GM18867 (cell line): ENCODE results near the gene RAB36.

ENCODE experiments used
- ATAC-seq: cut with Tn5 transposase; IDR thresholded peaks from one replicate; pipeline ENCODE4 v1.9.1; 2021; ENCODE audit warnings: mild to moderate bottlenecking, moderate library complexity; ENCODE audit not compliant: unreplicated experiment

The RAB36 gene

DNA sequence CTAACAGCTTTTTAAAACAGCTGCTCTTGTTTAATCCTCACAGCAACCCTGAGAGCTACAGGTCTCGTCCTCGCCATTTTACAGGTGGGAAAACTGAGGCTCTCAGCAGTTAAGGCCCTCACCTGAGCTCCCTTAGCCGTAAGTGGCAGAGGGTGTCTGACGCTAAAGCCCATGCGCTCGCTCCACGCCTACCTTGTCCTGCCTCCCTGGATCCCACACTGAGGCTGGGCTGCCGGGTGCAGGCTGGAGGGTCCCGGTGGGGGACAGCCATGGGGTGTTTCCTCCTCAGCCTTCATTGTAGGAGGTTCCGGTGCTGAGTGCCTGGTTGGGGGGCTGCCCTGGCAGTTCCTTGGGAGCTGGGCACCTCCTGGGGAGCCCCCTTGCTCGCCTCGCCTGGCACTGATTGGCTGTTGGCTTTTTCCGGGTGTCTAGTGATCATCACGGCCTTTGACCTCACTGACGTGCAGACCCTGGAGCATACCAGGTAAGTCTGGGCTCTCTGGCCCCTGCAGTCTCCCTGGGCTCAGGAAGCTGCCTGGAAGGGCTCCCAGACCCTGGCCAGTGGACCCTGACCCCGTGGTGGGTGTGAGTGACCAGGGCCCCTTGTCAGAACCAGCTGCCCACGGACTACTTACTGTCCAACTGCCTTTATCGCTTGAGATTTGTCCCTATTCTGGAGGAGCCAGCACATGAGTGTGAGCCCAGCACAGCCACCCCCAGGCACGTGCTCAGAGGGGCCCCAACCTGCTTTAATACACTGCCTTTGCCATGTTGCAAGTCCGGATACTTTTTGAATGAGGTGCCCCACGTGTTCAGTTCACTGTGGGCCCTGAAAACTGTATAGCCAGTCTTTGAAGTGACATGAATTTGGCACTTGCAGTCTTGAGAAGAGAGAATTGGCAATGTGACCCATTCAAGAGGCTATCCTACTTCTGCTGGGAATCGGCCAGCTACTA, 12.6 kb downstream of the RAB36 start:
- no peak for ATAC-seq

DNA sequence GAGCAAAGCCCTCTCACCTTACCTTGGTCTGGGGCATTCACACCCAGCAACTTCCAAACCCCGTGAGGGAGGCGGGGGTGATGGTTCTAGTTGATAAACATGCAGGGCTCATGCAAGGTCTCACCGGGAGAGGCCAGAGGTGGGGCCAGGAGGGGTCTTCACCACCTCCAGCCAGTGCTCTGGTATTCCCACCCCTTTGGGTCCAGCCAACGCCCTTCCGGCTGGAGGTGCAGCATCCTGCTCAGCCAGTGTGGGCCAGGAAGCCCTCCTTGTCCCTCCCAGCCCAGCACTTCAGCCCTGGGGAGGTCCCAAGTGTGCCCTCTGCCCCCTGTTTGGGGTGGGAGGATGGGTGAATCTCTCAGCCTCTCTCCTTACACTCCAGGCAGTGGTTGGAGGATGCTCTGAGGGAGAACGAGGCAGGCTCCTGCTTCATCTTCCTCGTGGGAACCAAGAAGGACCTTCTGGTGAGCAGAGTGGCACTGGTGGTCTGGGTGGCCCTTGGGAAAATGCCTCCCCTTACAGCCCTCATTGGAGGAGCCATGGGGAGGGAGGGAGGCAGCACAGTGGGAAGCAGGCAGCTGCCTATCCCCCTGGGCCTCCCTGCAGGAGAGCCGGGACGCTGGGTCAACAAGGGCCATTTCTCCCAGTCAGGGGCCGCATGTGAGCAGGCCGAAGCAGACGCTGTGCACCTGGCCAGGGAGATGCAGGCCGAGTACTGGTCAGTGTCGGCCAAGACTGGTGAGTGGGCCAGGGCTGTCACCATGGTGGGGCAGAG, 13.4 kb downstream of the RAB36 start:
- no peak for ATAC-seq

GRCh38 chr22:23159291-23159630, 14.0 kb downstream of the RAB36 start:
- no peak for ATAC-seq

DNA sequence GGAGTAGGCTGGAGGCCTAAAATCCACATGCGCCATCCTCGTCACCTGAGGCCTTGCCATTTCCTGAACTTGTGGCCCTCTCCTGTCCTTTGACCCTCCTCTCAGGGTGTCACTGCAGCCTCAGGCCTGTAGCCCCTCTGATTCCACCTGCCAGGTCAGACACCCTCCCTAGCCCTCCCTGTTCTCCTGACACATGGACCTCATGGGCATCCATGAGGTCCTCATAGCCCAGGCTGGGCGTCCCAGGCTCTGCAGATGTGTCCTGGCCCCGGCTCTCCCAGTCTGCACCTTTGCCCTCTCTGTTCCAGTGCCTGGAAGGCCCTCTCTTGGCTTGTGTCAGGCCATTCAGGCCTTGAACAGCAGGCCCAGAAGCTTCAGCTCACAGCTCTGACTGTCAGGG, 15.8 kb downstream of the RAB36 start:
- ATAC-seq = no peak

- no peak for ATAC-seq
Observed at GRCh38 chr22:23161574-23161973, 16.3 kb downstream of the RAB36 start.

DNA sequence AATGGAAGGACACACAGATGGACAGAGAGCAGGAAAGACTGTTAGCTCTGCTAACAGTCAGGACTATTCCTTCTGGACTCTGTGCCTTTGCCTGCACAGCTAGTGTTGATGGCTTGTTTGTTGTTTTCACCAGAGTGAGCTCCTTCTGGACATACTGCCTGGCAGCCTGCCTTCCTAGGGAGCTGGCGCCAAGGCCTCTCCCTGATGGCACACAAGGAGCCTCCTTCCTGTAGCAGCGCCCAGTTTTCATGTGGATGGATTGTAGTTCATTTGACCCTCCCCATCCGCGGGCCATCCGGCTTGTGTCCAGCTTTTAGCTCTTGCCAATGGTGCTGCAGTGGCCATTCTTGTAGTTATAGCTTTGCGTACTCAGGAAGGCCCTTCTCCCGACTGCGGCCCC, 18.4 kb downstream of the RAB36 start:
- no peak for ATAC-seq

DNA sequence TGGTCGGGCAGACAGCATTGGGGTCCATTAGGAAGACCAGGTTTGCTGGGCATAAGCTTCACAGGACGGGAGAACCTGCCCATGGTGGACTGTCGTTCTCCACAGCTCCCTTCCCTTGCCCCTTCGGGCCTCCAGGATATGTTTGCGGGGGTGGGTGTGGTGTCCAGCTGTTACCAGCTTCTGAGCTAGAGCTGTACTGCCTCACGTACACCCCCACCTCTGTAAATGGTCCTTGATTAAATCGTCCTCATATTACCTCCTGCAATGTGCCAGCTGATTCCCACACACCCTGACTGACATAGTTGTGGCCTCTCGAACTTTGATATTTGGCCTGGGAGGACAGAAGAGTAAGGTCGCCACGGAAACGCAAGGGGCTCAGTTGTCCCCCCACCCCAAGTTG, 18.8 kb downstream of the RAB36 start:
- ATAC-seq = no peak

DNA sequence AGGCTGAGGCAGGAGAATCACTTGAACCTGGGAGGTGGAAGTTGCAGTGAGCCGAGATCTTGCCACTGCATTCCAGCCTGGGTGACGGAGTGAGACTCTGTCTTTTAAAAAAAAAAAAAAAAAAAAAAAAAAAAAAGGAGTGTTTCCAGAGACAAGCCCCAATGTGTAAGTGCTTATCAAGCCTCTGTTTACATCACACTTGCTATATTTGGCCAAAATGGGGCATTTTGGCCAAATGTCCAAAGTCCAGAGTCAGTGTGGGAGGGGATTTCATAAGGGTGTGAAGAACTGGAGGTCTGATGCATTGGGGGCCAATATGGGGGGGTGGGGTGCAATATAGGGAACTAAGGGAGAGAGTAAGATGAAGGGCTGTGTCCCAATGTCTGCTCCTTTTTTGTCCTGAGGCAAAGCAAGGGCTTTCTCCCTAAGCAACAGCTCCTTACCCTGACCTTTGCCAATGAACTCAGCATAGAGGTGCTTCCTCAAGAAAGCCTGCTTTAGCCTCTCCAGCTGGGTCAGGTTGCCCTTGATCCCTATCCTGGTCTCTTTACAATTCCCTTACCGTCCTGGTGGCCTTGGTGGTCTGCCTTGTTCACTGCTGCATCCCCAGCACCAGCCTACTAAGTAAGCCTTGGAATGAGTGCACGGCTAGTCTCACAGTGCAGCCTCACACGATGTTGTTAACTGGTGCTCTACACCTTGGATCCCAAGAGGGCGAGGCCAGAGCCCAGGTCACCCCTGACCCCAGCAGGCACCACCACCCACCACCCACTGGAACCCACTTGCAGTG, 21.0 kb downstream of the RAB36 start:
- no peak for ATAC-seq

DNA sequence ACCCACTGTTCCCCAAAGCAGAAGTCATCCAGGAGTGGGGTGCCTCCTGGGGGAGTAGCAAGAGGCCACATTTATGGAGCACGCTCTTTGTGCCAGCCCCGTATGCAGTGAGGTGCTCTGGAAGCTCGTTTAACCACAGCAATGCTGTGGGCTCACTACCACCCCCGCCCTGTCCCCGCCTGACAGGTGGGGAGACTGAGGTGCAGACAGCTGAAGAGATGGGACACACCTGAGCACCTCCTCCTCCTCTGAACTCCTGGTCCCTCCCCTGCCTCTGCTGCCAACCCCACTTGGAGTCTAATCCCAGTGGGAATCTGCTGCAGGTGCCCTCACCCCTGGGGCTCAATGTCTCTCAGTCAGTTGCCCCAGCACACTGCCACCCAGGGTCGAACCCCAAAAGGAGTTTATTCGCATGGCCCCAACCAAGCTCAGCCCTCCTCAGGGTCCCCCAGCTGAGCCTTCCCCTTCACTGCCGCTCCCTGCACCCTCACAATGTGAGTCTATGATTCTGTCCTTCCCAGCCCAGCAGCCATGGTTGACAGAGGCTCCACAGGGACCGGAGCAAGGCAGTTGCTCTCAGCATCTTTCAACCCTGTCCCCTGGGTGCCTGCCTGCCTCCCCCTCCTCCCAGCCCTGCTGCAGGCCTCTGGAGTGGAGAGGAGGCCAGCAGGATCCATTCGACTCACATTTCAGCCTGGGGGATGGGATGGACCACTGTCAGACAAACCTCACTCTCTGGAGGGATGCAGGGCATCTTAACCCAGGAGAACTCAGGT, 21.8 kb downstream of the RAB36 start:
- no peak for ATAC-seq

GRCh38 chr22:23168391-23169042, 23.2 kb downstream of the RAB36 start:
- ATAC-seq = no peak

GRCh38 chr22:23169043-23169406, 23.7 kb downstream of the RAB36 start:
- ATAC-seq = no peak

DNA sequence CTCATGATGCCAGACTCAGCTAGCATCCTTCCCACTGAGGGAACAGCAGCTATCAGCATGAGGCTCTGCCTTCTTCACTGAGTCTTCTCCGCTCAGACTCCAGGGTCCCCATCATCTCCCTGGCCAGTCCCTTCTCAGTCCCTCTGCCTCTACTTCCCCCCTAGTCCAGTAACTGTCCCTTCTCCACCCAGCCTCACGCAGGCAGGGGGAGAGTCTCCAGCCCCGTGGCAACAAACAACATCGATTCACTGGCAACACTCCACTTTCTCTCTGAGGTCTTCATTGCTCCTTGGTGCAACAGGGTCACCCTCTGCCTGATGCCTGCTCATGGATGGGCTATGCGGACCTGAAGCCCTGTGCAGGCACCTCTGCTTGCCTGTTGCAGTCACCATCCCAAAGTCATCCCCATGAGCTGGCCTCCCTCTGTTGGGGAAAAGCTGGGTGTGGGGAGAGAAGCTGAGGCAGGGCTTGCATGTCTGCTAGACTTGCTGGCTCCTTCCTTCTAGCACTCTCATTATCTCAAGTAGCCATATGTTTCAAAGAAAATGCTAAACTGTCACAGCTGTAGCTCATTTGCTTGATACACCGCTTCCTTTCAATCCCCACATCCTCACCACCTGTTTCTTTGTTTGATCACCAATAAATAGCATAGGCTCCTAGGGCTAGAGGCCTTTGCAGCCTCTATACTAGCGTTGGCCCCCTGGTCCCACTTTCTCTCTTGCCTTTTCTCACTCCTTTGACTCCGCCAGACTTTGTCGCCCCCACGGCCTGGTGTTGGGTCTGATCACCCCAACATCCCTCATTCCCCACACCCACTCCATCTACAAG, 30.8 kb downstream of the RAB36 start:
- no peak for ATAC-seq

- ATAC-seq = no peak
Observed at GRCh38 chr22:23176645-23177027, 31.4 kb downstream of the RAB36 start.

DNA sequence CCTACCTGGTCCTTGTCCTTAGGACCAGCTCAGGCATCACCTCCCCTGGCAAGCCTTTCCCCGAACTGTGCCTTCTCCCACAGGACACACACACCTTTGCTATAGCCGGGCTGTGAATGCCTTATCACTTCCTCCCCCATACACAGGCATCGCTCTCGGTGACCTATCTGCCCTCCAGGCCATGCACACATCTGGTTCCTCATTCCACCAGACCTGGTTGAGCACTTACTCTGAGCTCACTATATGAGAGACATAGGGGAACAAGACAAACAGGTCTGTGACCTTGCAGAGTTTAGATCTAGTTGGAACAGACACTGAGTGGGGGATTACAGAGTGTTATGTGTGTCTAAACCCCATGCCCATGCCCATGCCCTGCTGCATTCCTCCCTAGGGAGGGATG, 31.9 kb downstream of the RAB36 start:
- ATAC-seq = no peak

- ATAC-seq = no peak
Observed at GRCh38 chr22:23178512-23179254, 33.4 kb downstream of the RAB36 start.

DNA sequence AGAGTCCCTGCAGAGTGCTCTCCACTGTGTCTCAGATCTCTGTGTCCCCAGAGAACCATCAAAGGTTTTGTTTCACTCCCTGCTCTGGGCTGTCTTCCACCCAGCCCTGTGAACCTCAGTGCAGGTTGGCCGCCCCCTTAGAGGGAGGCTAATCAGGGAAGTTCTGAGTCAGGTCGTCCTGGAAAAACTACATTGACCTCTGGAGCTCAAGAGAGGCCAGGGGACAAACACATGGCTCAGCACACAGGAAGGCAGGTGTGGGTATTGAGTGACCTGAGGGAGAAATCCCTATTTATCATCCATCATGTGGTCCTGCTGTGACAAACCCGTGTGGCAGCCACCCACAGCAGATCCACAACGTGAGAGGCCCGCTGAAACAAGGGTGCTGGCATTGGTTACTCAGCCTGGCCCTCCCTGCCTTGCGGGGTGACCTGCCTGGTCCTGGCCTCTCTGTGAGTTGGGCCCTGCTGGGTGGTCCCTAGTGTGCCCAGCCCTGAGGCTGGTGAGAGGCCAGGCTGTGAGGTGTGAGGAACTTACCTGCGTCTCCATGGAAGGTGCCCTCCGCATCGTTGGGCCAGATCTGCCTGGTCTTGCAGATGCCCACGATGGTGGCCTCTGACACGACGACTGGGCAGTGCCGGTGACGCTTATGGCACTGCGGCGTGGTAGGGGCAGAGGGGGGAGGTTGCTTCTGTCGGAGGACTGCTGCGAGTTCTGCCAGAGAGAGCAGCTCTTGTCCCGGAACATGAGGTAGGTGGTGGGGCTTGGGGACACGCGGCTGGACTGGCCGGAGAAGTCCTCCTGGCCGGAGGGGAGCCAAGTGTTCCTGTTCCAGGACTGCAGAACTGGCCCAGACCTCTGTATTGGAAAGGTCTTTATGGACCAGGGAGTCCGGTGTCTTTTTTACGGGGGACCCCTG, 34.4 kb downstream of the RAB36 start:
- no peak for ATAC-seq

- ATAC-seq = peak; percentile 50
Observed at GRCh38 chr22:23180301-23180892, 35.1 kb downstream of the RAB36 start, which contains the start of gene BCR. TSS of gene BCR (plus strand) at chr22:23180509. CDS start at chr22:23180961, 452 bp downstream.
